WTC11 (cell line): ENCODE results near the gene AGAP3. TPM values are rescaled to one million over a fixed set of nuclear protein-coding genes. Genes with fewer than 3 reads are reported as not detected.

Source experiments
- ATAC-seq: fragments of 200-7000 bp; cut with Tn5 transposase; 2 replicates; pipeline ENCODE4 v1.10.0; 2021; ENCODE audit warnings: mild to moderate bottlenecking, moderate library complexity
- CTCF ChIA-PET: fragments of 300-600 bp; sonication (Branson Sonifier 250); formaldehyde crosslinking; loops from one replicate; lab custom pipeline; 2021; ENCODE audit warnings: antibody characterized with exemption; lab: Charles Lee
- POLR2A ChIA-PET: fragments of 350-600 bp; sonication (Branson Sonifier 250); formaldehyde crosslinking; loops from one replicate; lab custom pipeline; 2021; ENCODE audit warnings: antibody characterized with exemption; lab: Charles Lee
- DNase-seq: peaks from one replicate; pipeline ENCODE4 v3.0.0; 2021; ENCODE audit warnings: low spot score
- H3K27ac Mint-ChIP-seq: 2 replicates; pipeline ENCODE4 v1.8.0; 2021; ENCODE audit warnings: mixed read lengths
- H3K27me3 Mint-ChIP-seq: 2 replicates; pipeline ENCODE4 v1.8.0; 2021; ENCODE audit warnings: low read depth, mild to moderate bottlenecking, moderate library complexity, mixed read lengths
- H3K36me3 Mint-ChIP-seq: 2 replicates; pipeline ENCODE4 v1.8.0; 2021; ENCODE audit warnings: mixed read lengths
- H3K4me1 Mint-ChIP-seq: 2 replicates; pipeline ENCODE4 v1.8.0; 2022; ENCODE audit warnings: mixed read lengths
- H3K4me3 Mint-ChIP-seq: 2 replicates; pipeline ENCODE4 v1.8.0; 2021; ENCODE audit warnings: mild to moderate bottlenecking, moderate library complexity, mixed read lengths
- H3K9me3 Mint-ChIP-seq: 2 replicates; pipeline ENCODE4 v1.8.0; 2021; ENCODE audit warnings: mixed read lengths
- CREB1 ChIP-seq: sonication (generic); formaldehyde crosslinking; IDR thresholded peaks from 2 replicates; pipeline ENCODE4 v1.8.0; 2023; ENCODE audit warnings: mild to moderate bottlenecking, missing genetic modification reagents
- CREM ChIP-seq: sonication (generic); formaldehyde crosslinking; IDR thresholded peaks from 2 replicates; pipeline ENCODE4 v1.8.1; 2022; ENCODE audit warnings: mild to moderate bottlenecking, missing genetic modification reagents, moderate library complexity
- EMX1 ChIP-seq: fragments of 250-450 bp; sonication (Bioruptor Pico); IDR thresholded peaks from 2 replicates; pipeline ENCODE4 v1.8.0; 2021; ENCODE audit warnings: mild to moderate bottlenecking
- NR2C2 ChIP-seq: sonication (generic); formaldehyde crosslinking; IDR thresholded peaks from 2 replicates; pipeline ENCODE4 v1.8.0; 2022; ENCODE audit warnings: mild to moderate bottlenecking, missing genetic modification reagents
- OVOL2 ChIP-seq: fragments of 250-450 bp; sonication (Bioruptor Pico); IDR thresholded peaks from 2 replicates; pipeline ENCODE4 v1.9.0; 2021; ENCODE audit warnings: mild to moderate bottlenecking, borderline replicate concordance
- SOX15 ChIP-seq: fragments of 250-450 bp; sonication (Bioruptor Pico); IDR thresholded peaks from 2 replicates; pipeline ENCODE4 v1.9.0; 2021; ENCODE audit warnings: mild to moderate bottlenecking
- TP53 ChIP-seq: sonication (generic); formaldehyde crosslinking; IDR thresholded peaks from 2 replicates; pipeline ENCODE4 v1.8.1; 2023; ENCODE audit warnings: mild to moderate bottlenecking, missing genetic modification reagents
- ZNF121 ChIP-seq: sonication (generic); formaldehyde crosslinking; IDR thresholded peaks from 2 replicates; pipeline ENCODE4 v1.8.0; 2023; ENCODE audit warnings: missing genetic modification reagents
- ZNF423 ChIP-seq: fragments of 250-450 bp; sonication (Bioruptor Pico); IDR thresholded peaks from 2 replicates; pipeline ENCODE4 v2.1.2; 2022; ENCODE audit warnings: mild to moderate bottlenecking, moderate library complexity
- total RNA-seq: library from RNA; stranded (reverse); gene quantifications from 3 replicates; pipeline ENCODE4 v1.2.3, GENCODE V29; 2021
- TF ChIP-seq, protein P1 (sequence below): sonication (generic); formaldehyde crosslinking; IDR thresholded peaks from 2 replicates; pipeline ENCODE4 v1.8.1; 2023; ENCODE audit warnings: mild to moderate bottlenecking, missing genetic modification reagents, moderate library complexity
- TF ChIP-seq, protein P2 (sequence below): fragments of 250-450 bp; sonication (Bioruptor Pico); IDR thresholded peaks from 2 replicates; pipeline ENCODE4 v1.9.0; 2021; ENCODE audit warnings: mild to moderate bottlenecking
- TF ChIP-seq, protein P3 (sequence below): fragments of 250-450 bp; sonication (Bioruptor Pico); IDR thresholded peaks from 2 replicates; pipeline ENCODE4 v2.1.2; 2022; ENCODE audit warnings: mild to moderate bottlenecking, moderate library complexity
- TF ChIP-seq, protein P4 (sequence below): fragments of 250-450 bp; sonication (Bioruptor Pico); IDR thresholded peaks from 2 replicates; pipeline ENCODE4 v1.9.0; 2021; ENCODE audit warnings: moderate library complexity, mild to moderate bottlenecking, inconsistent platforms, borderline replicate concordance
- TF ChIP-seq, protein P5 (sequence below): sonication (generic); formaldehyde crosslinking; IDR thresholded peaks from 2 replicates; pipeline ENCODE4 v1.8.1; 2023; ENCODE audit warnings: mild to moderate bottlenecking, missing genetic modification reagents, moderate library complexity

AGAP3 gene
- total RNA-seq, 1 experiment from 2014 or later = 163 TPM

DNA sequence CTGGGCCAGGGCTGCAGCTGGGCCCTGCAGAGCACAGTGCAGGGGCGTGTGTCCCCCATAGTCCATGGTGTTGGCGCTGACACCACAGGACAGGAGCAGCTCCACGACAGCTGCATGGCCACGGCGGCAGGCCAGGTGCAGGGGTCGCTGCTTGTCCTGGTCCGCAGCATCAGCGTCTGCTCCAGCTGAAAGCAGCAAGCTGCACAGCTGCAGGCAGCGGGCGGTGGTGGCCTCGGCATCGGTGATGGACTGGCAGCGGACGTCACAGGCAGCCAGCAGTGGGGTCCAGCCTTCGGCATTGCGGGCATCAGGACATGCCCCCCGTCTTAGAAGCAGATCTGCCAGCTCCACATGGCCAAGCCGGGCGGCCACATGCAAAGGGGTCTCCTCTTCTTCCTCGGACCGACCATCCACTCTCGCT lies 94.7 kb downstream of the AGAP3 start:
- H3K36me3 Mint-ChIP-seq = no peaks in the 10 kb centered on the region
- ATAC-seq = no peak
- no peak overlapping the region for H3K27ac Mint-ChIP-seq
- peaks cover 3% of the 10 kb centered on the region; the same call in 1 of the 2 replicates for H3K4me1 Mint-ChIP-seq
- no peaks in the 10 kb centered on the region for H3K9me3 Mint-ChIP-seq
- H3K4me3 Mint-ChIP-seq = no peak overlapping the region
- CTCF ChIA-PET = interaction anchor here (0.6 kb wide), 1 partner anchor 15 kb away, joined by 3 read pairs; no protein-coding TSS in a partner anchor
- POLR2A ChIA-PET = no interaction called here
- H3K27me3 Mint-ChIP-seq = peaks cover 19% of the 10 kb centered on the region
- no peak for DNase-seq
- TF ChIP-seq SOX15 (CRISPR knock-in tag) (no peak), TP53 (CRISPR knock-in tag) (no peak), ZNF121 (CRISPR knock-in tag) (no peak), ZNF423 (CRISPR knock-in tag) (no peak)
- TF ChIP-seq, protein P1, sequence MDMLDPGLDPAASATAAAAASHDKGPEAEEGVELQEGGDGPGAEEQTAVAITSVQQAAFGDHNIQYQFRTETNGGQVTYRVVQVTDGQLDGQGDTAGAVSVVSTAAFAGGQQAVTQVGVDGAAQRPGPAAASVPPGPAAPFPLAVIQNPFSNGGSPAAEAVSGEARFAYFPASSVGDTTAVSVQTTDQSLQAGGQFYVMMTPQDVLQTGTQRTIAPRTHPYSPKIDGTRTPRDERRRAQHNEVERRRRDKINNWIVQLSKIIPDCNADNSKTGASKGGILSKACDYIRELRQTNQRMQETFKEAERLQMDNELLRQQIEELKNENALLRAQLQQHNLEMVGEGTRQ (CRISPR knock-in tag) = no peak

DNA sequence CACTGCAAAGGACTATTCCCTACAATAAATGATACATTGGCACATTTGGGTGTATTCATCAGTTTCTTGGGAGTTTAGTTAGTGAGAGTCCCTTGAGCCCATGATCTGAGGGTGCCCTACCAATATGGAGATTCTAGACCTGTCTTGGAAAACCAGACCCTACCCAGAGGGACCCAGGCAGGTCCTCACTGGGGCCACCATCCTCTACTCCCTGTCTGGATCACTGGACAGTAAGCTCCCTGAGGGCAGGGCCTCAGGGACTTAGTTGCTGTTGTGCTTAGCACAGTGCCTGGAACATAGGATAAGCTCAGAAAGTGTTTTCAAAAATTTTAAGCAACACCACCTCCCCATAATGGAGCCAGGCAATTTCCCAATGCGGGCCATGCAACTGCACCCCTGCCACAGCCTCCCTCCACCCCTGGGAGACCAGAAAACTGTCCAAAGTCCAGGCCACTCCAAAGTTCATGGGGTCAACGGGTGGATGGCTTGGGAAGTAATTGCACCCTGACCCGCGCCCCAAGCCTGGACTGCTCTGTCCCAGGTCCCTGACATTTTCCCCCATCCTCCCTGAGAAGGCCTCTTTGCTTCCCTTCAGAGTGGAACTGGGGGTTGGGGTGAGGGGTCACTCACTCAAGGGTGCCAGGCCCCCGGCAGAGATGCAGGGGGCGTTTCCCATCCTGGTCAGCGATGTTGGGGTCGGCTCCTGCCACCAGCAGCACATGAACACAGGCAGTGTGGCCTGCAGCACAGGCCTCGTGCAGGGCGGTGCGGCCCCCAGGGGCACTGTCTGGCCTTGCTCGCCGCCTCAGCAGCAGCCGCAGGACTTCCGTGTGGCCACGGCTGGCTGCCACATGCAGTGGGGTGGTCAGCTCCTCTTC lies 99.7 kb downstream of the AGAP3 start:
- H3K4me1 Mint-ChIP-seq = no peaks in the 10 kb centered on the region
- ATAC-seq = no peak
- ChIA-PET POLR2A (no interaction called here), CTCF (interaction anchor here (0.9 kb wide), 1 partner anchor 165 kb away, joined by 3 read pairs; no protein-coding TSS in a partner anchor)
- no peak overlapping the region for H3K4me3 Mint-ChIP-seq
- no peak for TF ChIP-seq CREB1
- no peak for TF ChIP-seq NR2C2
- no peak for TF ChIP-seq CREM (CRISPR knock-in tag)
- TF ChIP-seq, protein P2, sequence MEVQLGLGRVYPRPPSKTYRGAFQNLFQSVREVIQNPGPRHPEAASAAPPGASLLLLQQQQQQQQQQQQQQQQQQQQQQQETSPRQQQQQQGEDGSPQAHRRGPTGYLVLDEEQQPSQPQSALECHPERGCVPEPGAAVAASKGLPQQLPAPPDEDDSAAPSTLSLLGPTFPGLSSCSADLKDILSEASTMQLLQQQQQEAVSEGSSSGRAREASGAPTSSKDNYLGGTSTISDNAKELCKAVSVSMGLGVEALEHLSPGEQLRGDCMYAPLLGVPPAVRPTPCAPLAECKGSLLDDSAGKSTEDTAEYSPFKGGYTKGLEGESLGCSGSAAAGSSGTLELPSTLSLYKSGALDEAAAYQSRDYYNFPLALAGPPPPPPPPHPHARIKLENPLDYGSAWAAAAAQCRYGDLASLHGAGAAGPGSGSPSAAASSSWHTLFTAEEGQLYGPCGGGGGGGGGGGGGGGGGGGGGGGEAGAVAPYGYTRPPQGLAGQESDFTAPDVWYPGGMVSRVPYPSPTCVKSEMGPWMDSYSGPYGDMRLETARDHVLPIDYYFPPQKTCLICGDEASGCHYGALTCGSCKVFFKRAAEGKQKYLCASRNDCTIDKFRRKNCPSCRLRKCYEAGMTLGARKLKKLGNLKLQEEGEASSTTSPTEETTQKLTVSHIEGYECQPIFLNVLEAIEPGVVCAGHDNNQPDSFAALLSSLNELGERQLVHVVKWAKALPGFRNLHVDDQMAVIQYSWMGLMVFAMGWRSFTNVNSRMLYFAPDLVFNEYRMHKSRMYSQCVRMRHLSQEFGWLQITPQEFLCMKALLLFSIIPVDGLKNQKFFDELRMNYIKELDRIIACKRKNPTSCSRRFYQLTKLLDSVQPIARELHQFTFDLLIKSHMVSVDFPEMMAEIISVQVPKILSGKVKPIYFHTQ = no peak
- no peak for TF ChIP-seq OVOL2 (CRISPR knock-in tag)
- TF ChIP-seq, protein P3, sequence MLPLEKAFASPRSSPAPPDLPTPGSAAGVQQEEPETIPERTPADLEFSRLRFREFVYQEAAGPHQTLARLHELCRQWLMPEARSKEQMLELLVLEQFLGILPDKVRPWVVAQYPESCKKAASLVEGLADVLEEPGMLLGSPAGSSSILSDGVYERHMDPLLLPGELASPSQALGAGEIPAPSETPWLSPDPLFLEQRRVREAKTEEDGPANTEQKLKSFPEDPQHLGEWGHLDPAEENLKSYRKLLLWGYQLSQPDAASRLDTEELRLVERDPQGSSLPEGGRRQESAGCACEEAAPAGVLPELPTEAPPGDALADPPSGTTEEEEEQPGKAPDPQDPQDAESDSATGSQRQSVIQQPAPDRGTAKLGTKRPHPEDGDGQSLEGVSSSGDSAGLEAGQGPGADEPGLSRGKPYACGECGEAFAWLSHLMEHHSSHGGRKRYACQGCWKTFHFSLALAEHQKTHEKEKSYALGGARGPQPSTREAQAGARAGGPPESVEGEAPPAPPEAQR = no peak
- TF ChIP-seq, protein P4, sequence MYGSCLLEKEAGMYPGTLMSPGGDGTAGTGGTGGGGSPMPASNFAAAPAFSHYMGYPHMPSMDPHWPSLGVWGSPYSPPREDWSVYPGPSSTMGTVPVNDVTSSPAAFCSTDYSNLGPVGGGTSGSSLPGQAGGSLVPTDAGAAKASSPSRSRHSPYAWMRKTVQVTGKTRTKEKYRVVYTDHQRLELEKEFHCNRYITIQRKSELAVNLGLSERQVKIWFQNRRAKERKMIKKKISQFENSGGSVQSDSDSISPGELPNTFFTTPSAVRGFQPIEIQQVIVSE (CRISPR knock-in tag) = no peak
- TF ChIP-seq EMX1 (CRISPR knock-in tag) = no peak
- TF ChIP-seq, protein P5, sequence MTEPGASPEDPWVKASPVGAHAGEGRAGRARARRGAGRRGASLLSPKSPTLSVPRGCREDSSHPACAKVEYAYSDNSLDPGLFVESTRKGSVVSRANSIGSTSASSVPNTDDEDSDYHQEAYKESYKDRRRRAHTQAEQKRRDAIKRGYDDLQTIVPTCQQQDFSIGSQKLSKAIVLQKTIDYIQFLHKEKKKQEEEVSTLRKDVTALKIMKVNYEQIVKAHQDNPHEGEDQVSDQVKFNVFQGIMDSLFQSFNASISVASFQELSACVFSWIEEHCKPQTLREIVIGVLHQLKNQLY (CRISPR knock-in tag) = no peak
- no peak overlapping the region for H3K27ac Mint-ChIP-seq
- DNase-seq = no peak
- no peaks in the 10 kb centered on the region for H3K36me3 Mint-ChIP-seq
- no peaks in the 10 kb centered on the region for H3K9me3 Mint-ChIP-seq
- H3K27me3 Mint-ChIP-seq = no peaks in the 10 kb centered on the region; the same call in 1 of the 2 replicates
